ENCODE results near the gene MXD3. TPM values are rescaled to one million over a fixed set of nuclear protein-coding genes. Genes with fewer than 3 reads are reported as not detected.

Gene MXD3
- total RNA-seq, 1 donor: 6.9 TPM

GRCh38 chr5:177334155-177334551 lies 22.5 kb upstream of the MXD3 start:
- Histone ChIP-seq H3K27me3 (ENCODE audit: insufficient read depth, low read length) (no peaks in the 10 kb centered on the region), H3K4me1 (ENCODE audit: insufficient read depth, low read length) (peaks cover 30% of the 10 kb centered on the region), H3K9me3 (ENCODE audit: low read depth, low read length) (no peaks in the 10 kb centered on the region)

DNA sequence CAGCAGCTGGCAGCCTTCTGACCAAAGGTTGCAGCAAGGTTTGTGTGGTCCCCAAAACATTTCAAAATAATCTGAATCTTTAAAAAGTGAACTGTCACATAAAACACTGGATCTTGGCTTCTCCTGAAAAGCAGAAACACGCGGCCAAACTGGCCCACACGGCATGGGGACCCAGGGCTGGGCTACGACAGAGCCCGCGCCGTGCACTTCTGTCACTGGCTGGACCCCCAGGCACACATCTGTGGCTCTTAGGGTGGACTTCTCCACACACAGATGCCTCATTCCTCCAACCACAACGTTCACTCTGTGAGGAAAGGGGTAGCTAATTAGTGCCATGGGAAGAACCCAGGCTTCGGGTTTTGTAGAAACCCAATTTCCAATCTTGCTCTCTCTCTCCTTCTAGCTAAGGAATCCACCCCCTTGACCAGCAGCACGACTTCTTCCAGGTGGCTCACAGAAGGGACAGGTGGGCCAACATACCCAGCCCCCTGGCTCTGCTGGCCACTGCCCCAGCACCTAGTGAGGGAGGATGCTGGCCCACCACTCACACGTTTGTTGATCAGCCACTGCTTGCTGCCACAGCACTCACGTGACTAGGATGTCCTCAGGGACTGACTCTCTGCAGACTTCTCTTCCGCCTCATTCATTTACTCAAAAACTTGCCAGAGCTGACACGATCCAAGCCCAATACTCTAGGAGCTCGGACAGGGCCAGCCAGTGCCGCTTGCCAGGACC lies 21.9 kb upstream of the MXD3 start:
- Histone ChIP-seq H3K4me1 (ENCODE audit: insufficient read depth, low read length) (peaks cover 25% of the 10 kb centered on the region), H3K27me3 (ENCODE audit: insufficient read depth, low read length) (no peaks in the 10 kb centered on the region), H3K4me3 (ENCODE audit: low read length) (no peak overlapping the region), H3K9me3 (ENCODE audit: low read depth, low read length) (no peaks in the 10 kb centered on the region)

More at GRCh38 chr5:177334155-177334551, 22.5 kb upstream of the MXD3 start:
- no peak overlapping the region for H3K4me3 ChIP-seq (ENCODE audit: low read length)

DNA sequence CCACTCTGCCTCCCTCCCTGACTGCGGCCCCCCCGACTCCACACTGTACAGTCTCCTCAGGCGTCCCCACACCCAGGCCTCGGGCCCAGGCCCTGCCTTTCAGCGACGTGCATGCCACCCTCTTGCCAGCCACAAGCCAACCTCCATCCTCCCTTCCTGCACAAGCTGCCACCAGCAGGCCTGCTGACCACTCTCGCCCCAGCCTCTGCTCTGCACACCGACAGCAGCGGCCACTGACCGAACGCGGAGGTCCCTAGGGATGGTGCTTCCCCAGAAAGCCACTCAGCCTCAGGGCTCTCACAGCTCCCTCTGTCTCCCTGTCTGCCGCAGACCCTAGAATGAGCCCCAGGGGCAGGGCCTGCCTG lies 21.2 kb upstream of the MXD3 start:
- Histone ChIP-seq H3K4me3 (ENCODE audit: low read length) (no peak overlapping the region), H3K9me3 (ENCODE audit: low read depth, low read length) (no peaks in the 10 kb centered on the region), H3K27me3 (ENCODE audit: insufficient read depth, low read length) (no peaks in the 10 kb centered on the region), H3K4me1 (ENCODE audit: insufficient read depth, low read length) (peaks cover 21% of the 10 kb centered on the region)

GRCh38 chr5:177332031-177332895 lies 20.6 kb upstream of the MXD3 start:
- Histone ChIP-seq H3K4me1 (ENCODE audit: insufficient read depth, low read length) (peaks cover 21% of the 10 kb centered on the region), H3K9me3 (ENCODE audit: low read depth, low read length) (no peaks in the 10 kb centered on the region)

GRCh38 chr5:177330991-177331842 lies 19.5 kb upstream of the MXD3 start:
- H3K27me3 ChIP-seq (ENCODE audit: insufficient read depth, low read length): no peaks in the 10 kb centered on the region
- H3K4me1 ChIP-seq (ENCODE audit: insufficient read depth, low read length): peaks cover 21% of the 10 kb centered on the region
- H3K4me3 ChIP-seq (ENCODE audit: low read length): no peak overlapping the region

More at GRCh38 chr5:177332031-177332895, 20.6 kb upstream of the MXD3 start:
- H3K4me3 ChIP-seq (ENCODE audit: low read length): no peak overlapping the region
- H3K27me3 ChIP-seq (ENCODE audit: insufficient read depth, low read length): no peaks in the 10 kb centered on the region

GRCh38 chr5:177329883-177330282 lies 18.2 kb upstream of the MXD3 start:
- Histone ChIP-seq H3K4me3 (ENCODE audit: low read length) (no peak overlapping the region), H3K27me3 (ENCODE audit: insufficient read depth, low read length) (no peaks in the 10 kb centered on the region), H3K4me1 (ENCODE audit: insufficient read depth, low read length) (peaks cover 21% of the 10 kb centered on the region), H3K9me3 (ENCODE audit: low read depth, low read length) (no peaks in the 10 kb centered on the region)

More at GRCh38 chr5:177330991-177331842, 19.5 kb upstream of the MXD3 start:
- no peaks in the 10 kb centered on the region for H3K9me3 ChIP-seq (ENCODE audit: low read depth, low read length)

DNA sequence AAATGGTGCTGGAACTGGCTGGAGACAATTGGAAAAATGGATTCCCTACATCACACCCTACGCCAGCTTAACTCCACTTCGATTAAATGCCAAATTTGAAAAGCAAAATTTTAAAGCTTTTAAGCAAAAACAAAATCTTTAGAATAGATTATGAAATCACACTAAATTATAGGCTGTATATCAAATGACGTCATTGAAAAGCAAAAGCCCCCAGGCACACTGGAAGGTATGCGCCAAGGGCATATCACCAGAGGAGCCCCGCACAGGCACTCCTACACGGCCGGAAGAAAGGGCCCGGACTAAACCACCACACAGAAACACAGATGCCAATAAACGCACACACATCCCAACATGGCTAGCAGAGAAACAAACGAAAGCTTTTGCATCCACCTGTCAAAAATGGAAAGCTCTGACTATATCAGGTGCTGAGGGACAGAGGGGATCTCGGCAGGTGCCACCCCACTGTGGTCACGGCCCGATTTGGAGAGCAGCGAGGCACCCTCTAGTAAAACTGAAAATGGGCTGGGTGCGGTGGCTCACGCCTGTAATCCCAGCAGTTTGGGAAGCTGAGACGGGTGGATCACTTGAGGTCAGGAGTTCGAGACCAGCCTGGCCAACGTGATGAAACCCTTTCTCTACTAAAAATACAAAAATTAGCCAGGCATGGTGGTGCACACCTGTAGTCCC lies 17.0 kb upstream of the MXD3 start:
- no peaks in the 10 kb centered on the region for H3K9me3 ChIP-seq (ENCODE audit: low read depth, low read length)
- H3K27me3 ChIP-seq (ENCODE audit: insufficient read depth, low read length): no peaks in the 10 kb centered on the region
- no peak overlapping the region for H3K4me3 ChIP-seq (ENCODE audit: low read length)
- H3K4me1 ChIP-seq (ENCODE audit: insufficient read depth, low read length): peaks cover 28% of the 10 kb centered on the region

GRCh38 chr5:177327539-177328522 lies 16.1 kb upstream of the MXD3 start:
- Histone ChIP-seq H3K9me3 (ENCODE audit: low read depth, low read length) (no peaks in the 10 kb centered on the region), H3K4me3 (ENCODE audit: low read length) (no peak overlapping the region), H3K4me1 (ENCODE audit: insufficient read depth, low read length) (peaks cover 28% of the 10 kb centered on the region), H3K27me3 (ENCODE audit: insufficient read depth, low read length) (no peaks in the 10 kb centered on the region)

DNA sequence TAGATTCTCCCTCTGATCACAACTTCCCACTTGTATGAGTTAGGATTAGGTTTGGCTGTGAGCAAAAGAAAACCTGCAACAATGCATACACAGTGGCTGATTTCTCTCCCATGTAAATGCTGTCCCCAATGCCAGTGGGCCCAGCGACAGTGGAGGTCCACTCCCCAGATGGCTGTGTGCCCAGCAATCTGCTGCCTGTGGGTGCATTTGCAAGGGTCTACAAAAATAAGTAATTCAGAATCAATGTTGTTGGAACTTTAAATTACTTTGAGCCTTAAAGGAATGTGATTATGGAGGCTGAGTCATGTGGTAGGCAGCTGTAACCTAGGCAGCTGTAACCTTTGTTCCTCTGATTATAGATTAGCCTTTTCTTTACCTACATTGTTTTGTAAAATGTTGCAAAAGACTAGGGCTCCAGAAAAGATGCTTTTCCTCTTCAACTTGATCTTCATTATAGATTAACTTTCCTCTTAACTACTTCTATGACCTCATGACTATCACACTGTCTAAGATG lies 14.2 kb upstream of the MXD3 start:
- Histone ChIP-seq H3K4me3 (ENCODE audit: low read length) (no peak overlapping the region), H3K9me3 (ENCODE audit: low read depth, low read length) (no peaks in the 10 kb centered on the region), H3K4me1 (ENCODE audit: insufficient read depth, low read length) (peaks cover 15% of the 10 kb centered on the region), H3K27me3 (ENCODE audit: insufficient read depth, low read length) (no peaks in the 10 kb centered on the region)

- Histone ChIP-seq H3K4me1 (ENCODE audit: insufficient read depth, low read length) (peaks cover 34% of the 10 kb centered on the region), H3K27me3 (ENCODE audit: insufficient read depth, low read length) (no peaks in the 10 kb centered on the region), H3K9me3 (ENCODE audit: low read depth, low read length) (no peaks in the 10 kb centered on the region), H3K4me3 (ENCODE audit: low read length) (no peak overlapping the region)
Observed at GRCh38 chr5:177320879-177321278, 9.2 kb upstream of the MXD3 start.

DNA sequence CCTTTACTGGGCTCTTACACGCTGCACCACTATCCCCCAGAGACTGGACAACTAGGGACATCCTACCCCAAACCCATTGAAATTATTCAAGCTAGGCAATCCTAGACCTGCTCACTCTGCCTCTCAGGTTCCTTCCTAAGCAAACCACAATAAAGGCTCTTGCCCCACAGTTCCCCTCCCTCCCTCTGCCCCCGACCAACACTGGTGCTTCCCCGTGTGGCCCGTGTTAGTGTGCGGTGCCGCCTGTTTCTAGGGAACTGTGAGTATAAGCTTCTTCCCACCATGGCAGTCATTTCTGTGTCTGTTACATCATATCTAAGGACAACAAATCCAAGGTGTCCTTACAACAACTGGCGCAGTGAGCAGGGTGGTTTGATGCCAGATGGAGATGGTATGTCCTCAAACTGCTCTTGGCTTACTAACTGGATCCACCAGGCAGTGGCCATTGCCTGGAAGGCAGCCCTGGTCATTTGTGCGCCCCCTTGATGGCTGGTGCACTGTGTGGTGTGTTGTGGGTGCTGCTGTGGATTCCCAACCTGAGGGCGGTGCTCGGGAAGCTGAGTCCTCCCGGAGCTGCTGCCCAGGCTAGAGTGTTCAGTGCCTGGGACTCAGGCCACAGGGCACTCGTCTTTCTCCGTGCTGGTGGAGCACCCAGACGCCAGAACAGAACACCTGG lies 8.4 kb upstream of the MXD3 start:
- peaks cover 34% of the 10 kb centered on the region for H3K4me1 ChIP-seq (ENCODE audit: insufficient read depth, low read length)
- H3K4me3 ChIP-seq (ENCODE audit: low read length): no peak overlapping the region
- no peaks in the 10 kb centered on the region for H3K9me3 ChIP-seq (ENCODE audit: low read depth, low read length)
- H3K27me3 ChIP-seq (ENCODE audit: insufficient read depth, low read length): no peaks in the 10 kb centered on the region

- no peak overlapping the region for H3K4me3 ChIP-seq (ENCODE audit: low read length)
- H3K27me3 ChIP-seq (ENCODE audit: insufficient read depth, low read length): no peaks in the 10 kb centered on the region
- H3K4me1 ChIP-seq (ENCODE audit: insufficient read depth, low read length): peaks cover 35% of the 10 kb centered on the region
- H3K9me3 ChIP-seq (ENCODE audit: low read depth, low read length): no peaks in the 10 kb centered on the region
Observed at GRCh38 chr5:177317959-177318377, 6.3 kb upstream of the MXD3 start.

DNA sequence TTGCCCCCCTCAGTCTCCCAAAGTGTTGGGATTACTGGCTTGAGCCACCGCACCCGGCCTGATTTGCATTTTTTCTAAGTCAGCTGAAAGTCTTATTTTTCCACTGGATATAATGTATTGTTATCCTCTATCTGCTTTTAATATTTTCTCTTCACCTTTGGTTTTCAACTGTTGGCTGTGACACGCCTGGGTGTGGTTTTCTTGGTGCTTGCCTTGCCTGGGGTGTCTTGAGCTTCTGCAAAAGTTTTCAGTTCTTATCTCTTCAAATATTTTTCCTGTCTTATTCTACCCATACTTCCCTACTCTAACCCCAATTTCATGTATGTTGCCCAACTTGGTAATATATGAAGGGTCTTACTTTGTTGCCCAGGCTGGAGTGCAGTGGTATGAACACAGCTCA lies 4.3 kb upstream of the MXD3 start:
- Histone ChIP-seq H3K4me1 (ENCODE audit: insufficient read depth, low read length) (peaks cover 51% of the 10 kb centered on the region), H3K27me3 (ENCODE audit: insufficient read depth, low read length) (no peaks in the 10 kb centered on the region), H3K9me3 (ENCODE audit: low read depth, low read length) (no peaks in the 10 kb centered on the region)

More for the DNA sequence above, 4.3 kb upstream of the MXD3 start:
- no peak overlapping the region for H3K4me3 ChIP-seq (ENCODE audit: low read length)
